Measurements from ENCODE around the gene MYLK4. TPM values are rescaled to one million over a fixed set of nuclear protein-coding genes. Genes with fewer than 3 reads are reported as not detected.

The MYLK4 gene
- total RNA-seq, 2 experiments from 2014 or later, result 0.13 to 0.26 TPM

DNA sequence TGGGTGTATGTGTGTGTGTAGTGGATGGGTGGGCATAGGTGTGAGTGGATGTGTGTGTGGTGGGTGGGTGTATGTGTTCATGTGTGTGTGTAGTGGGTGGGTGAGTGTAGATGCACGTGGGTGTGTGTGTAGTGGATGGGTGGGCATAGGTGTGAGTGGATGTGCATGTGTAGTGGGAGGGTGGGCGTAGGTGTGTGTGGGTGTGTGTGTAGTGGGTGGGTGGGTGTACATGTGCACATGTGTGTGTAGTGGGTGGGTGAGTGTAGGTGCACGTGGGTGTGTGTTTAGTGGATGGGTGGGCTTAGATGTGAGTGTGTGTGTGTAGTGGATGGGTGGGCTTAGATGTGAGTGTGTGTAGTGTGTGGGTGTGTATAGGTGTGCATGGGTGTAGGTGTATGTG, 104.4 kb downstream of the MYLK4 start:
- Mint-ChIP-seq H3K4me1 (ENCODE audit: low read depth) (peaks cover 2% of the 10 kb centered on the region), H3K9me3 (ENCODE audit: insufficient read depth) (no peaks in the 10 kb centered on the region), H3K27ac (no peak overlapping the region), H3K27me3 (ENCODE audit: low read depth) (peaks cover 45% of the 10 kb centered on the region), H3K4me3 (no peak overlapping the region), H3K36me3 (ENCODE audit: low read depth) (no peaks in the 10 kb centered on the region)
- ATAC-seq (no peak), DNase-seq (no peak)
- ChIA-PET CTCF (interaction anchor here (1.2 to 3.5 kb wide), 3 partner anchors 11 to 1050 kb away, joined by 4 to 22 read pairs (median 5); partner anchors contain the start of gene MYLK4), POLR2A (no interaction called here)

DNA sequence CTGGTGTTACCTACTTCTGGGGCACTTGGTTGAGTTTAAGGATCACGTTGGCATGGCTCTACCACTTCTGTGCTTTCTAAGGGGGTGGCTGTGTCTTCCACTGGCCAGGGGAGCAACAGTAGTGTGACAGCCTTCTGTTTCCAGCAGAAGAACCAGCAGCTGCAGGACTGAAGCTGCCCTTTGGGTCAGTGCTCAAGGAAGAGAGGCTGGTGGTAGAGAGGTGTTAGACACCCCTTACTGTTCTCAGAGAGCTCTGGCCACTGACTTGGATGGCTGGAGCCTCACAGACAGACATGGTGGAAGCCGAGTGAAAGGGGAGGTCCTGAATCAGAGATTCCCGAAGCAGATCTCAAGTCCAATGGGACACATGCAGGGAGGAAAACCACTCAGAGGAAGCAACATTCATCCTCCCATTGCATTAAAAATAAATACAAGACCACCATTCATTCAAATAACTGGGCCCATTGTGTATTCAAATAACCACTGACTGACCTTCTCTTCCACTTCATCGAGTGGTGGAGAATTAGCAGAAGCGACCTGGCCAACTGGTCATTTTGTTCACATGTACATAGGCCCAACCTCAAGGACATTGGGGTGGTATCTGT, 106.7 kb downstream of the MYLK4 start:
- peaks cover 45% of the 10 kb centered on the region for H3K27me3 Mint-ChIP-seq (ENCODE audit: low read depth)
- ChIA-PET CTCF (interaction anchor here (2.1 to 3.5 kb wide), 2 partner anchors 9 kb away, joined by 14 to 22 read pairs; no protein-coding TSS in a partner anchor), POLR2A (no interaction called here)
- no peaks in the 10 kb centered on the region for H3K9me3 Mint-ChIP-seq (ENCODE audit: insufficient read depth)
- no peak for DNase-seq
- no peaks in the 10 kb centered on the region for H3K36me3 Mint-ChIP-seq (ENCODE audit: low read depth)
- H3K4me1 Mint-ChIP-seq (ENCODE audit: low read depth), result peaks cover 8% of the 10 kb centered on the region
- no peak overlapping the region for H3K27ac Mint-ChIP-seq
- no peak for ATAC-seq
- no peak overlapping the region for H3K4me3 Mint-ChIP-seq

DNA sequence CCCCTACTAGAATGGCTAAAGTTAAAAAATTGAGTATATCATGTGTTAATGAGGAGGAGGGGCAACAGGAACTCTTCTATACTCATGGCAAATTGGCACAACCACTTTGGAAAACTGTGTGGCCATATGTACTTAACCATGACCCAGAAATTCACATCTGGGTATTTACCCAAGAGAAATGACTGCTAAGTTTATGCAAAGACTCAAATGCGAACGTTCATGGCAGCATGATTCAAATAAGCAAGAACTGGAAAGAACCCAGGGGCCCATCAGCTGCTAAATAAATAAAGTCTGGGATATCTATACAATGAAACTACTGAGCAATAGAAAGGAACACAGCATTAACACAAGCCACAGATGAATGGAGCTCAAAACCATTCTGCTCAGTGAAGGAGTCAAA, 107.6 kb downstream of the MYLK4 start:
- Mint-ChIP-seq H3K4me3 (no peak overlapping the region), H3K4me1 (ENCODE audit: low read depth) (peaks cover 8% of the 10 kb centered on the region), H3K27ac (no peak overlapping the region), H3K9me3 (ENCODE audit: insufficient read depth) (no peaks in the 10 kb centered on the region), H3K36me3 (ENCODE audit: low read depth) (no peaks in the 10 kb centered on the region), H3K27me3 (ENCODE audit: low read depth) (peaks cover 43% of the 10 kb centered on the region)
- ChIA-PET CTCF (interaction anchor here (2.1 kb wide), 1 partner anchor 8 kb away, joined by 14 read pairs; no protein-coding TSS in a partner anchor), POLR2A (no interaction called here)
- ATAC-seq (no peak), DNase-seq (no peak)

- H3K9me3 Mint-ChIP-seq (ENCODE audit: insufficient read depth), result no peaks in the 10 kb centered on the region
- no peak overlapping the region for H3K27ac Mint-ChIP-seq
- ChIA-PET POLR2A (no interaction called here), CTCF (no interaction called here)
- no peak overlapping the region for H3K4me3 Mint-ChIP-seq
- H3K27me3 Mint-ChIP-seq (ENCODE audit: low read depth), result peaks cover 35% of the 10 kb centered on the region
- H3K4me1 Mint-ChIP-seq (ENCODE audit: low read depth), result peaks cover 8% of the 10 kb centered on the region
- no peak for DNase-seq
- ATAC-seq, result no peak
- no peaks in the 10 kb centered on the region for H3K36me3 Mint-ChIP-seq (ENCODE audit: low read depth)
Measured at GRCh38 chr6:2641044-2641725, 109.5 kb downstream of the MYLK4 start.

GRCh38 chr6:2640551-2640950, 110.2 kb downstream of the MYLK4 start:
- Mint-ChIP-seq H3K4me1 (ENCODE audit: low read depth) (peaks cover 8% of the 10 kb centered on the region), H3K9me3 (ENCODE audit: insufficient read depth) (no peaks in the 10 kb centered on the region), H3K27ac (no peak overlapping the region), H3K4me3 (no peak overlapping the region), H3K27me3 (ENCODE audit: low read depth) (peaks cover 33% of the 10 kb centered on the region), H3K36me3 (ENCODE audit: low read depth) (no peaks in the 10 kb centered on the region)
- POLR2A ChIA-PET, result no interaction called here
- no peak for ATAC-seq
- CTCF ChIA-PET, result no interaction called here
- DNase-seq, result no peak

DNA sequence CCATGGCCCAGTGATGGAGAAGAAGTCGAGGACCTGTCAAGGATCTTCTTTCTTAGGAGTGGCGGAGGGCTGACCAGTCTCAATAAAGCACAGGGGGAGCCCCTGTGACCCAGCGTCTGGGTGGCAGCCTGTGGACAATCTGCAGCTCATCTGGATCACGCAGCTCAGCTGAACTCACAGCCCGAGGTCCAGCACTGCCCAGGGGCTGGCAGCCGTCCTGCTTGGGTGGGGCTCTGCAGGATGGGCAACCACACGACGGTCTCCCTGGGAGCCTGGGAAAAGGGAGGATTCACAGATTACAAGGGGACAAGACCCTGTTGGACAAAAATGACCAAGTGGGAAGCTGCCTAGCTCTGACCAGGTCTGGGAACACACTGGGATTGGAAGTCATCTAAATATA, 110.8 kb downstream of the MYLK4 start:
- POLR2A ChIA-PET, result no interaction called here
- DNase-seq, result no peak
- no peaks in the 10 kb centered on the region for H3K36me3 Mint-ChIP-seq (ENCODE audit: low read depth)
- H3K4me1 Mint-ChIP-seq (ENCODE audit: low read depth), result peaks cover 8% of the 10 kb centered on the region
- ATAC-seq, result no peak
- H3K4me3 Mint-ChIP-seq, result no peak overlapping the region
- H3K9me3 Mint-ChIP-seq (ENCODE audit: insufficient read depth), result no peaks in the 10 kb centered on the region
- H3K27me3 Mint-ChIP-seq (ENCODE audit: low read depth), result peaks cover 28% of the 10 kb centered on the region
- no peak overlapping the region for H3K27ac Mint-ChIP-seq
- CTCF ChIA-PET, result no interaction called here

GRCh38 chr6:2639167-2639566, 111.6 kb downstream of the MYLK4 start:
- Mint-ChIP-seq H3K27ac (no peak overlapping the region), H3K4me1 (ENCODE audit: low read depth) (peaks cover 10% of the 10 kb centered on the region), H3K36me3 (ENCODE audit: low read depth) (no peaks in the 10 kb centered on the region), H3K27me3 (ENCODE audit: low read depth) (peaks cover 27% of the 10 kb centered on the region), H3K9me3 (ENCODE audit: insufficient read depth) (no peaks in the 10 kb centered on the region), H3K4me3 (no peak overlapping the region)
- ChIA-PET CTCF (no interaction called here), POLR2A (no interaction called here)
- no peak for ATAC-seq
- no peak for DNase-seq

DNA sequence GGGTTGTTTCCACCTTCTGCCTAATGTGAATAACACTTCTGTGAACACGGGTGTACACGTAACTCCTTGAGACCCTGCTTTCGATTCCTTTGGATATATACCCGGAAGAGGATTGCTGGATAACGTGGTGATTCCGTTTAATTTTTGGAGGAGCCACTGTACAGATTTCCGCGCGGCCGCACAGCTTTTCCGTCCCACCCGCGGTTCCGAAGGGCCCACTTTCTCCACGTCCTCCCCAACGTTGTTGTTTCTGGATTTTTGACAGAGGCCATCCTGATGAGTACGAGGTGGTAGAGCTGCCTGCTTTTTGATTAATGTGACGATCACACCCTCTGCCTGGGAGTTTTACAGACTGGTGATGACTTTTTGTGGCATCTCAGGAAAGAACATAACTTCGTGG, 114.0 kb downstream of the MYLK4 start:
- peaks cover 10% of the 10 kb centered on the region for H3K4me1 Mint-ChIP-seq (ENCODE audit: low read depth)
- no peaks in the 10 kb centered on the region for H3K36me3 Mint-ChIP-seq (ENCODE audit: low read depth)
- H3K9me3 Mint-ChIP-seq (ENCODE audit: insufficient read depth), result no peaks in the 10 kb centered on the region
- H3K27ac Mint-ChIP-seq, result no peak overlapping the region
- POLR2A ChIA-PET, result no interaction called here
- no peak for ATAC-seq
- peaks cover 25% of the 10 kb centered on the region for H3K27me3 Mint-ChIP-seq (ENCODE audit: low read depth)
- CTCF ChIA-PET, result interaction anchor here (2.7 kb wide), 1 partner anchor 428 kb away, joined by 53 read pairs; no protein-coding TSS in a partner anchor
- no peak for DNase-seq
- H3K4me3 Mint-ChIP-seq, result no peak overlapping the region

- no peak for ATAC-seq
- Mint-ChIP-seq H3K27ac (no peak overlapping the region), H3K36me3 (ENCODE audit: low read depth) (no peaks in the 10 kb centered on the region), H3K4me1 (ENCODE audit: low read depth) (peaks cover 3% of the 10 kb centered on the region), H3K9me3 (ENCODE audit: insufficient read depth) (no peaks in the 10 kb centered on the region), H3K27me3 (ENCODE audit: low read depth) (peaks cover 20% of the 10 kb centered on the region), H3K4me3 (no peak overlapping the region)
- POLR2A ChIA-PET, result no interaction called here
- no peak for DNase-seq
- CTCF ChIA-PET, result interaction anchor here (2.3 to 3.8 kb wide), 3 partner anchors 10 to 1040 kb away, joined by 22 to 53 read pairs (median 25); no protein-coding TSS in a partner anchor
Measured at GRCh38 chr6:2635911-2636310, 114.8 kb downstream of the MYLK4 start.

DNA sequence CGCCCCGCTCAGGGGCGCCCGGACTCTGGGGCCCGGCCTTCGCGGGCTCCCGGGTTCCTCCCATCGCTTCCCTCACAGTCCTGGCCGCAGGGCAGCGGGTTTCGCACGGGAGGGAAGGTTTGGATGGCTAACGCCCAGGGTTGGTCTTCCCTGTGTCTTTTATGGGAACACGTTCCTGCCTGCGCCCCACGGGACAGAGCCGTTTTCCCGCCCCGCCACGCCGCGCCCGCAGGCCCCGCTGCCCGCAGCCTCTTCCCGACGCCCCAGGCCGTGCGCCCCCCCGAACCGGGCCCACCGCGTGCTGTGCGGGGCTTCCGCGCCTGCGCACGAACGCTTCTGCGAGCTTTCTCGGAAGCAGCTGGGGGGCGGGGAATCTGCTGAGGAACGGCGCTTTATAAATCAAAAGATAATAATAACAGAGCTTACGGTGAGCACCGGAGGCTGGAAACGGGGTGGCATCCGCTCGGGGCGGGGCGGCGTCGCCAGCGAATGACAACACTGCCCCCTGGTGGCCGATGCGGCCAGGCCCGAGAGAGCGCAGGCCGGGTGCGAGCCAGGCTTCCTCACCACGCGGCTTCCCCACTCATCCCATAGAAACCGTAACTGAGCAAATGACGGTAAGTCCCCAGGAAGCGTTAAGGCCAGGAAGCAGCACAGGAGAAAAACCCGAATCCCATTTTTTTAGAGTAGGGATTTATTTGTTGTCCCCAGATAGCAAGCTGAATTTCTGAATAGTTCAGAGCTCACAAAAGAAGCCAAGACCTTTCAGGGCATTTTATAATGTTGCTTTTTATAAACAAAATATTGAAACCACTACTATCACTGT, 116.4 kb downstream of the MYLK4 start:
- peak overlapping the region; percentile 55 for H3K4me3 Mint-ChIP-seq
- DNase-seq, result peak; percentile 85
- peaks cover 4% of the 10 kb centered on the region for H3K4me1 Mint-ChIP-seq (ENCODE audit: low read depth)
- H3K36me3 Mint-ChIP-seq (ENCODE audit: low read depth), result no peaks in the 10 kb centered on the region
- ATAC-seq, result peak; percentile 99
- H3K9me3 Mint-ChIP-seq (ENCODE audit: insufficient read depth), result no peaks in the 10 kb centered on the region
- POLR2A ChIA-PET, result no interaction called here
- CTCF ChIA-PET, result interaction anchor here (0.6 to 3.8 kb wide), 74 partner anchors 8 to 1102 kb away, joined by 3 to 53 read pairs (median 4); partner anchors contain the start of gene MYLK4
- no peak overlapping the region for H3K27ac Mint-ChIP-seq
- peaks cover 17% of the 10 kb centered on the region for H3K27me3 Mint-ChIP-seq (ENCODE audit: low read depth)

GRCh38 chr6:2633736-2634135, 117.0 kb downstream of the MYLK4 start:
- CTCF ChIA-PET, result interaction anchor here (0.6 to 3.8 kb wide), 60 partner anchors 9 to 1102 kb away, joined by 3 to 53 read pairs (median 4); partner anchors contain the start of gene MYLK4
- no peak overlapping the region for H3K4me3 Mint-ChIP-seq
- peaks cover 6% of the 10 kb centered on the region for H3K4me1 Mint-ChIP-seq (ENCODE audit: low read depth)
- H3K36me3 Mint-ChIP-seq (ENCODE audit: low read depth), result no peaks in the 10 kb centered on the region
- no peaks in the 10 kb centered on the region for H3K9me3 Mint-ChIP-seq (ENCODE audit: insufficient read depth)
- POLR2A ChIA-PET, result no interaction called here
- peaks cover 19% of the 10 kb centered on the region for H3K27me3 Mint-ChIP-seq (ENCODE audit: low read depth)
- no peak for ATAC-seq
- no peak for DNase-seq
- no peak overlapping the region for H3K27ac Mint-ChIP-seq
